ENCODE results near the gene SSUH2.

The SSUH2 gene

GRCh38 chr3:8610951-8611350 is 33.6 kb downstream of the SSUH2 start:
- DNase-seq (ENCODE audit: low spot score): no peak

- DNase-seq (ENCODE audit: low spot score): no peak
Observed at GRCh38 chr3:8608791-8609467, 35.7 kb downstream of the SSUH2 start.

GRCh38 chr3:8608041-8608790 is 36.4 kb downstream of the SSUH2 start:
- DNase-seq (ENCODE audit: low spot score): no peak

DNA sequence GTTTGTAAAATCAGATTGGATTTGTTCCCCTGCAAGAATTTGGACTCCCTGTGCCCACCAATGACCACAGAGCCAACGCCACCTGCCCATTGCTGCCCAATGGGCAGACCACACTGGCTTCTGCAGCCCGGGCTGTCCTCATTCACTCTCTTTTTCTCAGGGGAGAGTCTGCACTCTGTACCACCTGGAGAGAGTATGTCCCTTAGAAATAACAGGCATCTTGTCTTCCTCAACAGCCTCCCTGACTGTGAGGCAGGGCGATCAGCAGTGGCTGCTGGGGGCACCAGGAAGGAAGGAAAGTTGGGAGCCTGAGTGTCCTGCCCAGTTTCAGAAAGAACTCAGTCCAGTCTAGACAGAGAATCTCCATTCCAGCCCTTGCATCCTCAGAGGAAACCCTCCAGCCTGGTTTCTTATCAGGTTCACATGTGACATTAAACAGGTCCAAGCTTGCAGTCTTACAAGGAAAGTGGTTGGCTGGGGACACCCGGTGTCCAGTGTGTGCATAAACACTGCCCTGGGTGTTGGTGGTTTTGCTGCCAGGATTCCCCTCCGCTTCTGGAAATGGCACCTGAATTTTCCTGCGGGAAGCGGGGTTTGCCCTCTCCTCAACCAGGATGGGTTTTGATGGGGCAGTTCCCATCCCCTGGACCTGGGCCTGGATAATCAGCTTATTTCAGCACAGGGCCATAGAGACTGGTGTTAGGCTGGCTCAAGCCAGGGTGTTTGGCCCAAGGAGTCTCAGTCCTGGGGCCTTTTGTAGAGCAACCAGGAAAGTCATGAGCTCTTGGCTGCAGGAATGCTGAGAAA is 37.2 kb downstream of the SSUH2 start:
- peak; percentile 72 for DNase-seq (ENCODE audit: low spot score)

DNA sequence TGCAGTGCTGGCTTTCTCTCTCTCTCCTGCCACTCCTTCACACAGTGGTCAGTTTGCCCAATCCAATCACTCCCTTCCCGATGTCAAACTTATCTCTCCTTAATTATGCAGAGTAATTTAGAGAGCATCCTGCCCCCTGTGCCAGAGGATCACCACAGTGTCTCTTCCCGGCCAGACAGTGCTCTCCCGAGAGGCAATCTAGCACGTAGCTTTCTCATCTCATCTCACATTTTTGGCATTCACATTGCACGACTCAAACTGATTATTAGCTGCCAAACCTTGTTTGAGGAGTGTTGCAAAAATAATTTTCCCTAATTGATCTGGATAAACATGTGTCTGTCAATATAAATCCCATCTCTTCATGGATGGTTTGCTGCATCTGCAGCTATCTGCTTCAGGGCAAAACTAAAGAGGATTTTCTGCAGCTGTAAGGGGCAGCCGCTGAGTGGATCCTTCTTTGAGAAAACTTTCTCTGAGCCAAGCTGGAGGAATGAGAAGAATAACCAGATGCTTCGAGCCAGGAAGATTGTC is 37.8 kb downstream of the SSUH2 start:
- DNase-seq (ENCODE audit: low spot score): no peak

- no peak for DNase-seq (ENCODE audit: low spot score)
Observed at GRCh38 chr3:8604988-8605387, 39.6 kb downstream of the SSUH2 start.

- no peak for DNase-seq (ENCODE audit: low spot score)
Observed at GRCh38 chr3:8604006-8604405, 40.6 kb downstream of the SSUH2 start.

- no peak for DNase-seq (ENCODE audit: low spot score)
Observed at GRCh38 chr3:8603115-8603710, 41.4 kb downstream of the SSUH2 start.

- no peak for DNase-seq (ENCODE audit: low spot score)
Observed at GRCh38 chr3:8600457-8600856, 44.1 kb downstream of the SSUH2 start.

DNA sequence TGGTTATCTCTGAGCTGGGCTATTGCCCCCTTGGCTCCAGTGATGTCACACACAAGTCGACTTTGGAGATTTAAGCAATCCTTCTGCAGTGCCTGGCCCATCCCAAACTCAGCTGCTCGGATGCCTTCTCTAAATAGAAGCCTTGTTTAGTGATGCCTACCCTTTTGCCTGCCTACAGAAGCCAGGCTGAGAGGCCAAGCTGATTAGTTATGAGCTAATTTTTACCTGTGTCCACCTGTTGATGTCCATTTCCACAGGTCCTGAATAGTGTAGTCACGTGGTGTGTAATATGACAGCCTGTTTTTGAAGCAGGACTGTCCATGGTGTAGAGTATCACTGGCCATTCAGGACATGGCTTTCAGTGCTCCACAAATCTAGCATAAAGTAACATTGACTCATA is 45.5 kb downstream of the SSUH2 start:
- no peak for DNase-seq (ENCODE audit: low spot score)

GRCh38 chr3:8597219-8597853 is 47.3 kb downstream of the SSUH2 start:
- DNase-seq (ENCODE audit: low spot score): no peak

- DNase-seq (ENCODE audit: low spot score): no peak
Observed at GRCh38 chr3:8596321-8597218, 48.0 kb downstream of the SSUH2 start.

DNA sequence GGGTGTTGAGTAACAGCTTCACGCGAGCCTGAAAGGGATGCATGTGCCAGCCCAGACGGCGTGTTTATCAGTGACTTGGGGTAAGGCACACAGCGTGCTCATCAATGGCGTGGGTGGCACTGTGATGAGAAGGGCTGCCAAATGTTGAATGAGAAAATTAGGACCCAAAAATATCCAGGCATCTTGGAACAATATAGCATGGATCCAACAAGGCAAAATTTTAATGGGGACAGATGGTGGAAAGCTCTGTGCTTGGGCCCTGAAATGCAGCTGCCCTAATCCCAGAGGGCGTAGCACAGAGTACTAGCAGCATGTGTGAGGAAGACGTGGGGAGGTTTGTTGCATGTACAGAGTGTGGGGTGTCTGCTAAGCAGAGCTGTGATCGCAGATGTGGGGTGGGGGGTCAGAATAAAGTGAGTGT is 48.9 kb downstream of the SSUH2 start:
- no peak for DNase-seq (ENCODE audit: low spot score)

GRCh38 chr3:8595252-8595651 is 49.3 kb downstream of the SSUH2 start:
- no peak for DNase-seq (ENCODE audit: low spot score)

DNA sequence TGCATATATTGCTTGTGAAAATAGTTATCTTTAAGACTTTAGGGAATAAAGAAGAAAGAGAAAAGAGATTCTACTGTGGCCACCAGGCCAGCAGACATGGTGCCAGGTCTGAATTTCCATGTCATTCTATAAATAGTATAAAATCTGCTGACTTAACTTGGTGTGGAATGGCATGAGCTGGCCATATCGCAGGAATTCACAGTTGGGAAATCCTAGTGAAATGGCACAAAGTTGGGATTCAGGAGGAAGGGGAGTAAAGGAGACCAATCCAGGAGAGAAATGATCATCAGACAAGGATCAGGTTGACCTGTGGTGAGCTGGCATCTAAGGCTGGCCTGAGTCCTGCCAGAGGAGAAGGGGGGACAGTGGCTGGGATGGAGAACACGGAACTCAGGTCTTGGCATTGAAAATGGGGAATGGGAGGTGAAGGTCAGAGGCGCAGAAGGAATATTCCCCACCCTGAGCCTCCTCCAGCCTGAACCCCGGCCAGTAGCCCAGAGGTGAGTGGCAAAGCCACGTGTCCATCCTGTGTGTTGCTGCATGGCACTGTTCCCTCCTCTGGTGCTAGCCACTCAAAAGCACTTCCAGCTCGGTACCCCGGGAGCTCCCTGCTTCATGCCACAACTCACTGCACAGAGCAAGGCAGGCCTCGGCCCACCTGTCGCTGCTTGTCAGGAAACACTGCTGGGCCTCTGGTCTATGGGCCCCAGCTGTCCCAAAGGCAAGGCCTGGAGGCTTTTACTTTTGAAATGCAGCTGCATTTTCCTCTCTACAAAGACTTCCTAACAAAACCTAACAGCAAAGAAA is 51.4 kb downstream of the SSUH2 start:
- DNase-seq (ENCODE audit: low spot score): no peak

DNA sequence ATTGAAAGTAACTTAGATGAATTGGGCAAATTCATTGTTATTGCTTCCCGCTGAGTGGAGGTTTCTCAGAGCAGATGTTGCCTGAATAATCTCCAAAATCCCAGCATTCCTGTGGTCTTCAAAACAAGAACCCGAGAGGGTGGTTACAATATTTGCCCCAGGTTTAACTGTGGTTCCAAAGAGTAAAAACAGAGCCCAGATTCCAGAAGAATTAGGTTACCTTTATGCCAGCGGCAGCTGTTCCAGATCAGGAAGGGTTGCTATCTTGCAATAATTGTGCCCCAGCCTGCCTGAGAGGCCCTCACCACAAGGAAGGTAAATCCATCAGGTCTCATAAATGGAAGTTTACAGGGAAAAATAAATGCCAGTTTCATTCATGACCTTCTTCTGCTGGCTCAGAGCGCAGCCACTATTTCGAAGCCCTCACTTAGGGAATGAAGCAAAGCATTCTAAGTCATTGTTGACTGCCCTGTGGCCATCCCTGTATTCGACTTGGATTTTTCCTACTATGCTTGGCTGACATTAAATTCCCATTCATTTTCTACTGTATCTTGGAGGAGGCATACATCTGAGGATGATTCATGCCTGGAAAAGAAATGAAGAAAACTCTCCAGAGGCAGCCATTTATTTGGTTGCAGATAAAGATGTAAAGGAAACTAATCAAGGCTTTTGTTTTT is 54.6 kb downstream of the SSUH2 start:
- DNase-seq (ENCODE audit: low spot score): no peak

DNA sequence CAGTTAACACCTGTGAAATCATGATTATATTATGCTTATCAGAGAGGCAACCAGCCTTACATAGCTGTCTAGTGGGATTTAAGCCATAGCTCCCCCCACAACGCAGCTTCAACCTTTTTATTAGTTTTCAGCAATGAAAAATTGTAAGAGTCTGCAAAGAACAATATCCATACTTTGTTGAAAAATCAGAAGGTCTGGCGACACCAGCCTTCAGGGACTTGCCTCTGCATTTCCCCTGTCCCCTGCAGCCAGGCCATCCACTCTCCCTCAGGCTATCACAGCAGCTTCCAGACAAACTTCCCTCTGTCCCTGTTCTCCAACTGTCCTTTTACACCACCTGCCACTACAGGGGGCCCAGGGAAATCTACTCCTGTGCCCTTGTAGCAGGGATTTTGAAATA is 59.9 kb downstream of the SSUH2 start:
- no peak for DNase-seq (ENCODE audit: low spot score)

DNA sequence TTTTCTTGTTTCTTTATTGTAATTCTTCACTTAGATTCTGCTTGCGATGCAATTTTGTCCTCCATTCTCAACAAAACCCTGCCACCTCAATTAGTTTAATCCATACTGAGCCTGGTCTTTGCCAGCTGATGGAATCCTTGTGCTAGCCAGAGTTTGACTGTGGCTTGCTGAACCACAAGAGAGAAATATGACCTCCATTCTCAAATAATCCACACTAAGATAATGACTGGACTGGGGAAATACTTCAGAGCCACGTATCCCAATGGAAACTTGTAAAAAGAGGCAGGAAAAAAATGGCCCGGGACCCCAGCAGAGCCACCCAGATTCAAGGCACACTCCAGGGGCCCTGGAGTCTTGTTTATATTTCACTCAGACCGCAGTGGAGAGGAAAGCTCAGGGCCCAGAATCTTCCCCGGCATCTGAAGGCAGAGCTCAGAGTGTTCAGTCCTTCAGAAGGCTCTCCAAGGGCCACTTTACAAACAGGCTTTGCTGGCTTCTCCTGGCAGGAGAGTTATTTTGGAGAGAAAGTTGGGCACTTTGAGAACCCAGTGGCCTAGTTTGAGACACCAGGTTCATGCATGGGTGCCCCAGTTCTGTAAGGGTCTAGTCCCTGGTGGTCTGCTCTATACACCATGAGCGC is 62.7 kb downstream of the SSUH2 start:
- DNase-seq (ENCODE audit: low spot score): no peak

DNA sequence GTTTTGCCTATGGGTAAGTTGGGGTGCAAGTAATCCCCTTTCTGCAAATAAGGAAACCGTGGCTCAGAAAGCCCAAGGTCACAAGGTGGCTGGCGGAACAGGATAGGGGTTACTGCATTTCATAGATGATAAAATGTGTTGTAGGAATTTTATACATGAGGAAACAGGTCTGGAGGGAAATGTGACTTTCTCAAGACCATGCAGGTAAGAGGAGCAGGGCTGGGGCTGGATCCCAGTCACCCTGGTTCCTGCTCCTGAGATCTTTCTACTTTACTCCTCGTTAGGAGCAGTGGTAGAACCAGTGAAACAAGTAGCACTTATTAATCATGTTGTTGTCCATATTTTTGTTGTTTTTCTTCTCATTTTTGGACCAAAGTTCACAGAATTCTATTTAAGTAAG is 63.2 kb downstream of the SSUH2 start:
- DNase-seq (ENCODE audit: low spot score): no peak
